HG02884 (cell line): ENCODE data around the gene CACNA1H.

Experiments used
- ATAC-seq: cut with Tn5 transposase; IDR thresholded peaks from one replicate; pipeline ENCODE4 v1.9.1; 2021; ENCODE audit warnings: mild to moderate bottlenecking, moderate library complexity; ENCODE audit not compliant: unreplicated experiment

CACNA1H gene

DNA sequence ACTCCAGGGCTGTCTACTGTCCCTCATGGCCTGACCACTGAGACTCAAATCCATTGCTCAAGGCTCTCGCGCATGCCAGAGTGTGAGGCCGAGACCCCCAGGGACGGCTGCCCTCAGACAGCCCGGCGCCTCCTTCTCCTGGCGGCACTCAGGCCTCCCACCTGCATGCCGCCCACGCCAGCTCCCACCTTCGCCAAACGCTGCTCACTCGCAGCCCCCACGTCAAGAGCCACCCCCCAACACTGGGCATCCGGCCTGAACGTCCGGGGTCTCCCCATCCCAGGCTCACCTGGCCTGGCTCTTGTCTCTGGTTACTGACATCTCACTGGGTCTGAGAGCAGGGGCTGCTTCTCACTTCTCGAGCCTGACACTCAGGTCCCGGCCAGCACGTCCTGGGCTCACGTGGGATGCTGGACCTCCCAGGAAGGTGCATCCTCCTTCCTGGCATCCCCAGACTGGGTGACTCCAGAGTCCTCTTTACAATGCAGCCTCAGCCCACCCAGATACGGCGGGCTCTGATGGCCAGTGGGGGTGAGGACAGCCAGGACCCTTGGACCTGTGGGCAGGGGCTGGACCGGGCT, 12.2 kb upstream of the CACNA1H start:
- no peak for ATAC-seq

GRCh38 chr16:1141191-1141590, 11.7 kb upstream of the CACNA1H start:
- no peak for ATAC-seq

DNA sequence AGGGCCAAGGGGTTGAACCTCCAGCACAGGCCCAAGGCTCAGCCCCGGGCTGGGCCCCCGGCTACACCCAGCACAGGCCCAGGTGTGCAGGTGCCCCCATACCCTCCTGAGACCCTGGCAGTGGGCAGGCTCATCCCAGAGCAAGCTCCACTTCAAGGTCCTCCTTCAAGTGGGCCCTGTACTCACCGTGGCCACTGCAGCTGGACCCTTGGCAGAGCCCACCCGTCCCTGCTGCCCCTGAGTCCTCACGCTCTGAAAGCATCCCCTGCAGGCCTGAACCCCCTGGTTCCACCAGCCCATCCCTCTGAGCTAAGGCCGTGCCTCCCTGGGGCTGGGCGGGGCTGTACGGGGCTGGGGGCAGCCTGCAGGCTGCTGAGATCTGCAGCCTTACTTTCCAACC, 11.2 kb upstream of the CACNA1H start:
- no peak for ATAC-seq

- no peak for ATAC-seq
Observed at GRCh38 chr16:1142911-1143310, 10.0 kb upstream of the CACNA1H start.

- no peak for ATAC-seq
Observed at GRCh38 chr16:1143761-1144450, 9.0 kb upstream of the CACNA1H start.

DNA sequence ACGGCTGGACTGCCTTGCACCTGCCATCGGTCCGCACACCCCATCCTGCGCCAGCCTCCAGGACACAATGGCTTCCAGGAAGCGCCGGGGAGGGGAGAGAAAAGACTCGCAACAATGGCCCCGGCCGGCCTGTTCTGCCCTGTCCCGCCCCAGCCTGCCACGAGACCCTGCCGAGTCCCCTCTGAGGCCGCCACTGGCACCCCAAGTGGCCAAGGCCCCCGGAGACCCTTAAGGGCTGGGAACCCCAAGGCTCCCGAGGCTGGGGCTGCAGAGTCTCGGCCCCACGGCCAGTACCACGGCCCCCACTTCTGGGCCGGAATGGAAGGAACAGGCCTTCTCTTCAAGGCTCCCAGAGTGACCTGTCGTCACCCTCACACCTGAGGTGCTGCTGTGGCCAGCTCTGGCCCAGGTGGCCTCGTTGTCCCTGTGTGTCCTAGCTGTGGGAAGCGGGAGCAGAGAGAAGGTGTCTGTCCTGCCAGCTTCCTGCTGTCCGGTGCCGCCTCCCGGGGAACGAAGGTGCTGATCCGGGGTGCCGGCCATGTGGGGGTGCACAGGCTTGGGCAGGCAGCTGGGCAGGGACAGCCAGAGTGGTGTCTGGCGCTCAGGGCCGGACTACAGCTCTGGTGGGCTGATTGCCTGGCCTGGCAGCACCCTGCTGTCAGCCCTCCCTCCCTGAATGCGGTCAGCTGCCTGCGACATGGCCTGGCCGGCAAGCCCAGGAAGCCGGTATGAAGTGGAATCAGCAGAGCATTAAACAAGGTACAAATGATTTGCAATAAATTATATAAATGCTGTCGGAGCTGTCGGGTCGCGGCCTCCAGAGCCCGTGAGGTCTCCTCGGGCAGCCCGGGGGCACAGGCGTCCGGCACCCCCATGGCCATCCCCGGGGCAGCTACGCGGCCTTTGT, 8.2 kb upstream of the CACNA1H start:
- ATAC-seq, result no peak

- ATAC-seq, result no peak
Observed at GRCh38 chr16:1145383-1146100, 7.4 kb upstream of the CACNA1H start.

- no peak for ATAC-seq
Observed at GRCh38 chr16:1146409-1146808, 6.5 kb upstream of the CACNA1H start.

GRCh38 chr16:1147027-1147426, 5.9 kb upstream of the CACNA1H start:
- ATAC-seq, result no peak

- no peak for ATAC-seq
Observed at GRCh38 chr16:1149101-1149636, 3.7 kb upstream of the CACNA1H start.

- no peak for ATAC-seq
Observed at GRCh38 chr16:1150511-1150982, 2.4 kb upstream of the CACNA1H start.

- no peak for ATAC-seq
Observed at GRCh38 chr16:1151424-1152122, 1.3 kb upstream of the CACNA1H start.

DNA sequence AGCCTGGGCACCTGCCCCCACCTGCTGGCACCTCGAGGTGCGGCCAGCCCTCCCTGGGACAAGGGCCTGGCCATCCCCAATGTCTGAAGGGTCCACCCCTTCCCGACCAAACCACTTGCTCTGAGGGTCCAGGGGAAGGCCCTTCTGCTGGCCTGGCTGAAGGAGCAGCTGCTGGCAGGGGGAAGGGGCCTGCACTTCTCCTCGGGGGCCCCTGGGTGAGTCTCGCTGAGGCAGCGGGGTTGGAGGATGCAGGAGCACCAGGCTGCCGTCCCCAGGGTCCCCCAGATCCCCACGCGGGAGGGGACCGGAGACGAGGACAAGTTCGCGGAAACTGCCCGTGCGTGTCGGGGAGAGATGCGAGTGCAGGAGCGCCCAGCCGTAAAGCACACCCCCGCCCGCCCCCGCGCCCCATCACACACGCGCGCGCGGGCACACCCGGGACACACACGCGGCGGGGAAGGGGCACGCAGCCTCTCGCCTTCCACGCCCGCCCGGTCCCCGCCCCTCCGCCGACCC, 725 bp upstream of the CACNA1H start:
- no peak for ATAC-seq

DNA sequence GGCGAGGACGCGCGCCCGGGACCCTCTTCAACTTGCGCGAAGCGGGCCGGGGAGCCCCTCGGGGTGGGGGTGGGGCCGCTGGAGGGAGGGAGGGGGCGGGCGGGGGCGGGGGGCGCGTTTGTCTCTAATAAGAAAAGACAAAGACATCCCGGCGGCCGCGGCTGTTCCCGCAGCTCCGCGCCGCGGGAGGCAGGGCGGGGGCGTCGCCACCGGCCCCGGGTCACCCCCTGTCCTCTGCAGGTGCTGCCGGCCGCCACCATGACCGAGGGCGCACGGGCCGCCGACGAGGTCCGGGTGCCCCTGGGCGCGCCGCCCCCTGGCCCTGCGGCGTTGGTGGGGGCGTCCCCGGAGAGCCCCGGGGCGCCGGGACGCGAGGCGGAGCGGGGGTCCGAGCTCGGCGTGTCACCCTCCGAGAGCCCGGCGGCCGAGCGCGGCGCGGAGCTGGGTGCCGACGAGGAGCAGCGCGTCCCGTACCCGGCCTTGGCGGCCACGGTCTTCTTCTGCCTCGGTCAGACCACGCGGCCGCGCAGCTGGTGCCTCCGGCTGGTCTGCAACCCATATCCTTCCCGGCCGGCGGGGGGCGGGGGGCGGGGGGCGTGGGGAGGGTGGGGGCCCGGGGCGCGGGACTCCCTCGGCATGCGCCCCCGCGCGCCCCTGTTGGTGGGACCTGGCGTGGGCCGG, 714 bp downstream of the CACNA1H start:
- ATAC-seq, result no peak

GRCh38 chr16:1154291-1154886, 1.5 kb downstream of the CACNA1H start:
- ATAC-seq, result no peak

DNA sequence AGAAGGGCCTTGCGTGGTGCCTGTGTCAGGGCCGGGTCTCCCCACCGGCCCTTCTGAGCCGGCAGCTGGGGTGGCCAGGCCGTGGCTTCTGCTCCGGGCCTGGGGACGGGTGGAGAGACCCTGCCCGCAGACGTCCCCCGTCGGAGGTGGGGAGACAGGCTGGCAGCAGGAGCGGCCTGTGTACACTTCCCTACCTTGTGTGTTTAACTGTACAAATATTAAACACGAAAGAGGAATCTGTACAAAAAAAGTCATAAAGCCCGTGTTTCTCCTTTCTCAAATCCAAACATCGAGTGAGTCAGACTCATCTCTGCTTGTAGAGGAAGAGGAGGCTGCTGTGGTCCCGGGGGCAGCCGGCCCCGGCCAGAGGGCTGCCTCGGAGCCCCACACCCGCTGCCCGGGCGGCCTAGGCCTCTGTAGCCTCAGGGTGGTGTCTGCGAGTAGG, 2.0 kb downstream of the CACNA1H start:
- no peak for ATAC-seq

GRCh38 chr16:1155353-1156054, 2.6 kb downstream of the CACNA1H start:
- no peak for ATAC-seq
